Measurements from ENCODE around the gene CEP350. TPM values are rescaled to one million over a fixed set of nuclear protein-coding genes. Genes with fewer than 3 reads are reported as not detected.

CEP350 gene
- total and polyA plus RNA-seq, 2 of the 13 experiments (the other 11 are each of a cell fraction or from before 2014, with no cell fraction given): 7.6 to 35.9 TPM

DNA sequence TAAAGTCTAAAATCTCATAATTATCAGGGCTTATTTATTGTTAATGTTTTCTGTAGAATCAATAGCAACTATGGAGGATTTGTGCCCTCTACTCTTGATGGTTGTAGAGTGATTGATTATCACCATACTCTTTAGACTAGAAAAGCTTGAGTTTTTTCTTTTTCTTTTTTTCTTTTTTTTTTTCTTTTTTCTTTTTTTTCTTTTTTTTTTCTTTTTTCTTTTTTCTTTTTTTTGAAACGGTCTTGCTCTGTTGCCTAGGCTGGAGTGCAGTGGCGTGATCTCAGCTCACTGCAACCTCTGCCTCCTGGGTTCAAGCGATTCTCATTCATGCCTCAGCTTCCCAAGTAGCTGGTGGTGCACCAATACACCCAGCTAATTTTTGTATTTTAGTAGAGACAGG lies 42.8 kb upstream of the CEP350 start:
- POLR2A ChIA-PET: no interaction called here
- FAIRE-seq: no peak
- no peak overlapping the region for H3K27ac ChIP-seq (ENCODE audit: extremely low read length, insufficient read depth, low read length)
- TF ChIP-seq, protein P1, sequence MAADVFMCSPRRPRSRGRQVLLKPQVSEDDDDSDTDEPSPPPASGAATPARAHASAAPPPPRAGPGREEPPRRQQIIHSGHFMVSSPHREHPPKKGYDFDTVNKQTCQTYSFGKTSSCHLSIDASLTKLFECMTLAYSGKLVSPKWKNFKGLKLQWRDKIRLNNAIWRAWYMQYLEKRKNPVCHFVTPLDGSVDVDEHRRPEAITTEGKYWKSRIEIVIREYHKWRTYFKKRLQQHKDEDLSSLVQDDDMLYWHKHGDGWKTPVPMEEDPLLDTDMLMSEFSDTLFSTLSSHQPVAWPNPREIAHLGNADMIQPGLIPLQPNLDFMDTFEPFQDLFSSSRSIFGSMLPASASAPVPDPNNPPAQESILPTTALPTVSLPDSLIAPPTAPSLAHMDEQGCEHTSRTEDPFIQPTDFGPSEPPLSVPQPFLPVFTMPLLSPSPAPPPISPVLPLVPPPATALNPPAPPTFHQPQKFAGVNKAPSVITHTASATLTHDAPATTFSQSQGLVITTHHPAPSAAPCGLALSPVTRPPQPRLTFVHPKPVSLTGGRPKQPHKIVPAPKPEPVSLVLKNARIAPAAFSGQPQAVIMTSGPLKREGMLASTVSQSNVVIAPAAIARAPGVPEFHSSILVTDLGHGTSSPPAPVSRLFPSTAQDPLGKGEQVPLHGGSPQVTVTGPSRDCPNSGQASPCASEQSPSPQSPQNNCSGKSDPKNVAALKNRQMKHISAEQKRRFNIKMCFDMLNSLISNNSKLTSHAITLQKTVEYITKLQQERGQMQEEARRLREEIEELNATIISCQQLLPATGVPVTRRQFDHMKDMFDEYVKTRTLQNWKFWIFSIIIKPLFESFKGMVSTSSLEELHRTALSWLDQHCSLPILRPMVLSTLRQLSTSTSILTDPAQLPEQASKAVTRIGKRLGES (CRISPR knock-in tag; IDR thresholded peaks at IDR 0.05; ENCODE audit: borderline replicate concordance): no peak
- TF ChIP-seq ZNF431 (CRISPR knock-in tag; IDR thresholded peaks at IDR 0.05; ENCODE audit: borderline replicate concordance, low read depth): no peak
- TF ChIP-seq ZZZ3 (CRISPR knock-in tag; IDR thresholded peaks at IDR 0.05; ENCODE audit: borderline replicate concordance): no peak
- TF ChIP-seq TSC22D2 (CRISPR knock-in tag; IDR thresholded peaks at IDR 0.05; ENCODE audit: borderline replicate concordance): no peak
- TF ChIP-seq, protein P2, sequence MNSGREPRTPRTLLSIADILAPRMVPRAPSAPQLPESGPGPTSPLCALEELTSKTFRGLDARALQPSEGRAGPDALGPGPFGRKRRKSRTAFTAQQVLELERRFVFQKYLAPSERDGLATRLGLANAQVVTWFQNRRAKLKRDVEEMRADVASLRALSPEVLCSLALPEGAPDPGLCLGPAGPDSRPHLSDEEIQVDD (CRISPR knock-in tag; IDR thresholded peaks at IDR 0.05; ENCODE audit: borderline replicate concordance): no peak
- H4K20me1 ChIP-seq (ENCODE audit: insufficient read depth, low read length): no peaks in the 10 kb centered on the region
- H3K4me3 ChIP-seq (replicated peaks in 1 of 3; ENCODE audit: insufficient read depth in 1 of 3, low read depth in 2 of 3, low read length in 3 of 3): no peak overlapping the region
- H2AFZ ChIP-seq (ENCODE audit: low read length): no peak overlapping the region
- no peaks in the 10 kb centered on the region for H3K79me2 ChIP-seq (ENCODE audit: insufficient read depth, low read length)
- DNase-seq (ENCODE audit: low spot score): no peak
- H3K4me1 ChIP-seq (ENCODE audit: insufficient read depth, low read length): no peaks in the 10 kb centered on the region
- 98% methylated on average over 3 of the region's 3 CpGs for WGBS (ENCODE audit: low lambda C conversion rate)
- intact Hi-C loops (cut with micrococcal nuclease; ENCODE audit: unreplicated experiment) (no loop called here), in situ Hi-C loops (cut with HindIII; ENCODE audit: extremely low pct_ligation_motif_present, low pct_unique_long_range_greater_than_20kb) (no loop called here)
- no peaks in the 10 kb centered on the region for H3K27me3 ChIP-seq (ENCODE audit: control insufficient read depth in 1 of 2, insufficient read depth in 2 of 2, low read length in 2 of 2)
- no peaks in the 10 kb centered on the region for H3K9me3 ChIP-seq (ENCODE audit: low read length)
- CTCF ChIA-PET (ENCODE audit: low intra/inter-chr PET ratio, low total read pairs): no interaction called here
- H3K4me2 ChIP-seq (ENCODE audit: low read depth, low read length): no peak overlapping the region
- H3K9ac ChIP-seq (ENCODE audit: insufficient read depth, low read depth, low read length): no peak overlapping the region
- no peak for ATAC-seq
- BruUV-seq (replicated peaks): no TSS peak
- peaks cover 3 to 34% of the 10 kb centered on the region in 2 experiments for H3K36me3 ChIP-seq (replicated peaks in 1 of 2; ENCODE audit: control insufficient read depth in 1 of 2, insufficient read depth in 2 of 2, low read length in 2 of 2)
